ENCODE data around the gene PLXNA2. TPM values are rescaled to one million over a fixed set of nuclear protein-coding genes. Genes with fewer than 3 reads are reported as not detected.

The PLXNA2 gene
- total and polyA plus RNA-seq, 2 donors (not counting 3 experiments of a cell fraction or from before 2014, with no cell fraction given): 42.6 to 229 TPM

DNA sequence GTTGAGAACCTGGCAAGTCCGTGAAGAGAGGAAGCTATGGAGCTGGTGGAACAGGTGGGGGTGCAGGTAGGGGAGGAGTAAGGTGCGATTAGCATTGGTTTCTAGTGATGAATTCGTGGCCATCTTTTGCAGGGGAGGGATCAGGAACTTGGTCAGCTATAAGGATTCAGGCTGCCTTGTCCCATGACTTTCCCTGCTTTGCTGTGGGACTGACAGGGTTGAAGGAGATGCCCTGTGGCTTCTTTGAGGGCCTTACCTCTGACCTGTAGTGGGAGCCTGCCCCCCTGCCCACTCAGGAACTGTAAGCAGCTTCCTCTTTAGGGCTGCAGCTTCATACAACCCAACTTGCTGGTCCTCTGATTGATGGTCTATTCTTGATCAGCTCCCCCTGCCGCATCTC is 248.6 kb downstream of the PLXNA2 start:
- dilution Hi-C loops (cut with MboI; ENCODE audit: extremely low pct_ligation_motif_present, low sequenced_read_pairs) (no loop called here), intact Hi-C loops (cut with micrococcal nuclease) (no loop called here)
- H3K9me3 ChIP-seq (replicated peaks; ENCODE audit: control insufficient read depth, insufficient read depth, low read length): no peaks in the 10 kb centered on the region
- no peak overlapping the region for H2AFZ ChIP-seq (ENCODE audit: low read depth, low read length)
- POLR2A ChIA-PET: no interaction called here
- H3K4me1 ChIP-seq (ENCODE audit: control insufficient read depth, extremely low read depth, insufficient read depth, low read length): no peaks in the 10 kb centered on the region
- H3K27ac ChIP-seq (ENCODE audit: insufficient read depth, low read depth, low read length): no peak overlapping the region
- peaks cover 15 to 28% of the 10 kb centered on the region in 2 experiments for H3K27me3 ChIP-seq (ENCODE audit: control insufficient read depth in 2 of 2, insufficient read depth in 2 of 2, low read length in 2 of 2)
- H3K4me3 ChIP-seq (replicated peaks in 1 of 3; ENCODE audit: insufficient read depth in 1 of 3, low read depth in 1 of 3, low read length in 3 of 3): no peak overlapping the region
- H3K9ac ChIP-seq (replicated peaks; ENCODE audit: extremely low read depth, insufficient read depth, low read length): no peak overlapping the region
- H4K20me1 ChIP-seq (replicated peaks; ENCODE audit: control insufficient read depth, extremely low read depth, insufficient read depth, low read length): no peaks in the 10 kb centered on the region
- TF ChIP-seq, protein P1, sequence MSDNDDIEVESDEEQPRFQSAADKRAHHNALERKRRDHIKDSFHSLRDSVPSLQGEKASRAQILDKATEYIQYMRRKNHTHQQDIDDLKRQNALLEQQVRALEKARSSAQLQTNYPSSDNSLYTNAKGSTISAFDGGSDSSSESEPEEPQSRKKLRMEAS (IDR thresholded peaks at IDR 0.05; ENCODE audit: insufficient read depth, insufficient read length): no peak
- TF ChIP-seq, protein P2, sequence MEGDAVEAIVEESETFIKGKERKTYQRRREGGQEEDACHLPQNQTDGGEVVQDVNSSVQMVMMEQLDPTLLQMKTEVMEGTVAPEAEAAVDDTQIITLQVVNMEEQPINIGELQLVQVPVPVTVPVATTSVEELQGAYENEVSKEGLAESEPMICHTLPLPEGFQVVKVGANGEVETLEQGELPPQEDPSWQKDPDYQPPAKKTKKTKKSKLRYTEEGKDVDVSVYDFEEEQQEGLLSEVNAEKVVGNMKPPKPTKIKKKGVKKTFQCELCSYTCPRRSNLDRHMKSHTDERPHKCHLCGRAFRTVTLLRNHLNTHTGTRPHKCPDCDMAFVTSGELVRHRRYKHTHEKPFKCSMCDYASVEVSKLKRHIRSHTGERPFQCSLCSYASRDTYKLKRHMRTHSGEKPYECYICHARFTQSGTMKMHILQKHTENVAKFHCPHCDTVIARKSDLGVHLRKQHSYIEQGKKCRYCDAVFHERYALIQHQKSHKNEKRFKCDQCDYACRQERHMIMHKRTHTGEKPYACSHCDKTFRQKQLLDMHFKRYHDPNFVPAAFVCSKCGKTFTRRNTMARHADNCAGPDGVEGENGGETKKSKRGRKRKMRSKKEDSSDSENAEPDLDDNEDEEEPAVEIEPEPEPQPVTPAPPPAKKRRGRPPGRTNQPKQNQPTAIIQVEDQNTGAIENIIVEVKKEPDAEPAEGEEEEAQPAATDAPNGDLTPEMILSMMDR (IDR thresholded peaks at IDR 0.05; ENCODE audit: extremely low read depth in 1 of 2, insufficient read depth in 1 of 2, low read depth in 1 of 2, low read length in 2 of 2): no peak
- no peak for TF ChIP-seq MYC (IDR thresholded peaks at IDR 0.05; ENCODE audit: low read depth, low read length)
- no peak for TF ChIP-seq POLR2AphosphoS5 (IDR thresholded peaks at IDR 0.05; ENCODE audit: insufficient read depth, low read depth, low read length)
- no peak for TF ChIP-seq GATA2 (IDR thresholded peaks at IDR 0.05; ENCODE audit: insufficient read depth, insufficient read length, low read depth, low read length)
- no peak for TF ChIP-seq FOS (IDR thresholded peaks at IDR 0.05; ENCODE audit: borderline replicate concordance, insufficient read depth, low read length)
- no peak for TF ChIP-seq JUN (IDR thresholded peaks at IDR 0.05; ENCODE audit: borderline replicate concordance, insufficient read depth, insufficient read length, low read depth)
- no peak for TF ChIP-seq EZH2 (IDR thresholded peaks at IDR 0.05; ENCODE audit: borderline replicate concordance, low read depth, low read length, severe bottlenecking)
- no peak for TF ChIP-seq POLR2A (IDR thresholded peaks at IDR 0.05; ENCODE audit: low read depth, low read length)
- CTCF ChIA-PET: interaction anchor here (0.9 to 2.5 kb wide), 15 partner anchors 8 to 248 kb away, joined by 3 to 19 read pairs (median 5); partner anchors contain the start of gene PLXNA2
- no peaks in the 10 kb centered on the region for H3K36me3 ChIP-seq (ENCODE audit: control insufficient read depth in 2 of 2, extremely low read depth in 1 of 2, insufficient read depth in 2 of 2, low read length in 2 of 2)
- H3K79me2 ChIP-seq (ENCODE audit: control insufficient read depth, insufficient read depth, low read length): no peaks in the 10 kb centered on the region
- no peak for FAIRE-seq
- no peaks in the 10 kb centered on the region for H3K9me1 ChIP-seq (replicated peaks; ENCODE audit: control insufficient read depth, extremely low read depth, insufficient read depth, low read length)
- BruUV-seq (replicated peaks): no TSS peak
- no peak overlapping the region for H3K4me2 ChIP-seq (ENCODE audit: insufficient read depth, low read length)
- no peak for DNase-seq (ENCODE audit: low read depth, low spot score)
